GM18909 (cell line): ENCODE measurements around the gene ILK.
A peak's percentile ranks its signal among the peaks of the same experiment; 100 is the strongest.

Source experiments
- ATAC-seq: cut with Tn5 transposase; IDR thresholded peaks from one replicate; pipeline ENCODE4 v1.9.1; 2021; ENCODE audit warnings: mild to moderate bottlenecking; ENCODE audit not compliant: unreplicated experiment, poor library complexity

ILK gene

DNA sequence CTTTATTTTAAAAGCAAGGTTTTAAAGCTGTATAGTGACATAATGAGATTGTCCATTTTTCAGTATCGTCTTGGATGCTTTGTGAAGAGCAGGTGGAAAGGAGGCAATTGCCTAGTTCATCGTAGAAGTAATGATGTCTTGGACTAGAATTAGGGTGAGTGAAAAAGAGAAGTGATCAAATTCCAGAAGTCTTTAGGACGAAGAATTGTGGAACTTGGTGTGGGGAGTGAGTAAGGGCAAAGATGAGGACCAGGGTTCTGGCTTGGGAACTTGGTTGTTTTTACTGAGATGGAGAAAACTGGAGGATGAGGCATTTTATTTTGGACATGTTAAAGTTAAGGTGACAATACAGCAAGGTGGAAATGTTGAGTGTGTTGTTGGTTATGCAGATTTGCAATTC lies 1.2 kb downstream of the ILK start:
- ATAC-seq, result no peak

DNA sequence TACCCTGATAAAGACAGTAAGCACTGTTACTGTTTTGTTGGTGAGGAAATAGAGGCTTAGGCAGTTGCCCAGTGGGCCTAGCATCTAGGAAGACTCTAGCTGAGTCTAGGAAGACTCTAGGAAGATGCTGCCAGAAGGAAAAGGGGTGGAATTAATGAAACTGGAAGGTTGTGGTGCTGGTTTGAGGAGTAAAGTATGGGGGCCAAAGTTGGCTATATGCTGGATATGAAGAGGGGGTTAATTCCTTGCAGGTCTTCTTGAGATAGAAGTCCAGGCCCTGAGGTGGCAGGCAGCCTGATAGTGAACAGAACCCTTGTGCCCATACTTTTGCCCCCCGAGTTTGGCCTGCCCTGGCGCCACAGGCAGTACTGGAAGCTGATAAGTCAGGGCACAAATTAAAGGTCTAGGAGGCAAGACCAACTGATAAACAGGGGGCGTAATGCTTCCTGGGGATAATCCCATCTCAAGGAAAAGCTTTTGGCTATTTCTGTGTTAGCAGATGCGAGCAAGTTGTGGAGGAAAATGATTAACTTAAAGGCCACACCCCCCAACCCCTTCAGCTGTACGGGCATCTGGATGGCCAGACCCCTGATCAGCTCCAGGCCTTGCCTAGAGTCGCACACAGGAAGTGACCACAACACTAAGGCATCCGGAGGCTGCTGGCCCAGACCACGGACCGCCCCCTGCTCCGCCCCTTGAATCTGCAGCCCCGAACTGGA lies 3.1 kb downstream of the ILK start:
- peak; percentile 57 for ATAC-seq

DNA sequence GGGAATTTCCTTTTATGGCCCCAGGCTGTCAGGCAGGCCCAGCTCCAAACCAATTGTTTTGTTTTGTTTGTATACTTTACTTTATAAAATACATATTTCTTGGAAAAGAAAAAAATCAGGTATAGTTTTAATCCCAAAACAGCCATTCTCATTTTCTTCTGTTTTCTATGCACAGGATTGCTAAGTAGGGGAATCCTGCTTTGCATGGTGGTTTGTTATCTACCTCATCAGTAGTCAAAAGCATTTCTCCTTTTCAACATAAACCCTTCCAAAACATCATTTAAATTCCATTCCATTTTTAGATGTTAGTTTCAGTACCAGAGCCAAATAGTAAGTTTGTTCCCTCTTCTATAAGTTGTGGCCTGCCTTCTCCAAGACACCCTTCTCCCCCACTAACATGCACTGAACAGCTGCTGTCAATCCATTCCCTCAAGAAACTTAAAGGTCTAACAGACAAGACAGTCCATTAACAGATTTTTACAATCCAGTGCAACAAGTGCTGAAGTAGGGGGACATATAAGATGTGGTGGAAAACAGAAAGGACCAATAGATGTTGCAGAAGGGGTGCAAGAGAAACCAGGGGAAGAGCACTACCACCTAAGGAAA lies 3.7 kb downstream of the ILK start:
- no peak for ATAC-seq

DNA sequence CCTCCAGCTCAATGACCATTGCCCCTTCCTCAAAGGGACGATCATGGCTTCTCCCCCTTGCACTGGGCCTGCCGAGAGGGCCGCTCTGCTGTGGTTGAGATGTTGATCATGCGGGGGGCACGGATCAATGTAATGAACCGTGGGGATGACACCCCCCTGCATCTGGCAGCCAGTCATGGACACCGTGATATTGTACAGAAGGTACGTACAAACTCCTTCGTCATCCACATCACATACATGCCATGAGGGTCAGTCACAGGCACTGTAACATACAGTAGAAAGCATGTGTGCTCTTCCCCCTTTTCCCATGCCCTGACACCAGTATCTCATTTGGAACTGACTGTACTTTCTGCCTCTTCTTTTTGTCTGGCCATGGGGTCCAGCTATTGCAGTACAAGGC lies 4.4 kb downstream of the ILK start:
- ATAC-seq, result no peak

DNA sequence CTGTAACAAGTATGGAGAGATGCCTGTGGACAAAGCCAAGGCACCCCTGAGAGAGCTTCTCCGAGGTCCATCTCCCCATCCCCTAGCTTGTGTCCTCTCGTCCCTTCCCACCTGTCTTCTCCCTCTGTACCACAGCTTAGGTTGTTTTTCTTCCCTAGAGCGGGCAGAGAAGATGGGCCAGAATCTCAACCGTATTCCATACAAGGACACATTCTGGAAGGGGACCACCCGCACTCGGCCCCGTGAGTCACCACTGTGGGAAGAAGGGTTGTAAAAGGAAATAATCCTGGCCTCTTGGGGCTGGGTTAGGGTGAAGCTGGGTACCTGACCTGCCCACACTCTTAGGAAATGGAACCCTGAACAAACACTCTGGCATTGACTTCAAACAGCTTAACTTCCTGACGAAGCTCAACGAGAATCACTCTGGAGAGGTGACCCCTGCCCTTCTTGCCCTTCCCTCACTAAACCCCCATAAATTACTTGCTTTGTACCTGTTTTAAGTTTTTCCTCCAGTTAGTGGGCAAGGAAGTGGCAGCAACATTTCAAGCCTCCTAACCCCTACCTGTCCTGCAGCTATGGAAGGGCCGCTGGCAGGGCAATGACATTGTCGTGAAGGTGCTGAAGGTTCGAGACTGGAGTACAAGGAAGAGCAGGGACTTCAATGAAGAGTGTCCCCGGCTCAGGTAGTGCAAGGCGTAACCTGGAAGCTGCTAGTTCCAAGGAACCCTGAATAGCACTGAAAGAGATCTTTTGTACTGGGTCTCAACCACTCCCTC lies 5.3 kb downstream of the ILK start:
- ATAC-seq, result no peak

DNA sequence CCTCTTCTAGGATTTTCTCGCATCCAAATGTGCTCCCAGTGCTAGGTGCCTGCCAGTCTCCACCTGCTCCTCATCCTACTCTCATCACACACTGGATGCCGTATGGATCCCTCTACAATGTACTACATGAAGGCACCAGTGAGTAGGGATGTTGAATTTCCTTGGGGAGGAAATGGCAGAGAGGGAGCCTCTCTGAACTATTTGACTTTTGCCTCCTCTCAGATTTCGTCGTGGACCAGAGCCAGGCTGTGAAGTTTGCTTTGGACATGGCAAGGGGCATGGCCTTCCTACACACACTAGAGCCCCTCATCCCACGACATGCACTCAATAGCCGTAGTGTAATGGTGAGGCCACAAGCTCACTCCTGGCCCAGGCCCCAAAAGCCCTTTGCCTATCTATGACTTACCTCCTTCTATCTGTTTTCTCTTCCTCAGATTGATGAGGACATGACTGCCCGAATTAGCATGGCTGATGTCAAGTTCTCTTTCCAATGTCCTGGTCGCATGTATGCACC lies 6.0 kb downstream of the ILK start:
- ATAC-seq, result no peak

DNA sequence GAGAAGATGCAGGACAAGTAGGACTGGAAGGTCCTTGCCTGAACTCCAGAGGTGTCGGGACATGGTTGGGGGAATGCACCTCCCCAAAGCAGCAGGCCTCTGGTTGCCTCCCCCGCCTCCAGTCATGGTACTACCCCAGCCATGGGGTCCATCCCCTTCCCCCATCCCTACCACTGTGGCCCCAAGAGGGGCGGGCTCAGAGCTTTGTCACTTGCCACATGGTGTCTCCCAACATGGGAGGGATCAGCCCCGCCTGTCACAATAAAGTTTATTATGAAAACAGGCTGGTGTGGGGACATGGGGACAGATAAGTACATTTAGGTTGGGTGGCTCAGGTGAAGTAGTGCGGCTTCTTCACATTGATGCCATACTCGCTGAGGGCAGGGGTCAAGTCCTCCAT lies 7.0 kb downstream of the ILK start:
- ATAC-seq, result no peak

DNA sequence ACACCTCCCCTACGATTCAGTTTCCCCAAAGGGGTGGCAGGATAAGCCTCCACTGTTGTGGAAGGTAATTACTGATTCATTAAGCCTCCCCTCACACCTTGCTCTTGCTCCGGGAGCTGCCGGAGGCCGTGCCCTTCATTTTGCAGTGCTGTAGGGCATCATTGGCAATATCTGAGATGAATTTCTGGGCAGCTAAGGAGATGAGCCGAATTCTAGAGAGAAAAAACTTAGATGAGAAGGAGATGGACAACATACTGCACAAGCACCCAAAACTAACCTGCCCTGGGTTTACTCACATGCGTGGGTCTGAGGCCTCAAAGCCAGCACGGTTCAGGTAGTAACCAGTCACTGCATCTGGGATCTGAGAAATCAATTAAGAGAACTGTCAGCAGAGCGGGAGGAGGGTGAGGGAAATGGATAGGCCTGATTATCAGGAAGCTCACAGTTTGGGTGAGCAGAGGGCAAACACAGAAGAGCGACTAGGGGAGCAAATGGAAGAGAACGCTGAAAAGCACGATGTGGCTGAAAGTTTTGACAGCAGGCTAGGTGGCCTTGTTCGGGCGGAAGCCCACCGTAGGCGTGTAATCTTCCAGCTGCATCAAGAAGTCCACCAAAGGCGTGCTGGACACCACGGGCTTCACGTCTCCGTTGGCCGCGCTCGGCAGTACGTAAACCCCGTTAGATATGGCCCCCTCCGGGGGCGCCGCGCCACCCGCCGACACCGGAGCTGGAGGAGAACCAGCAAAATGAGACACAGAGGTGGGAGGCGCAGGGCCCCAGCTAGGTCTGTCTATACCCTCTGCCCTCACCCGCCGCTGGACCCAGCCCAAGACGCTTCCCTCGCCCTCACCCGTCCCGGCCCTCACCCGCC lies 7.8 kb downstream of the ILK start:
- ATAC-seq, result peak; percentile 19

DNA sequence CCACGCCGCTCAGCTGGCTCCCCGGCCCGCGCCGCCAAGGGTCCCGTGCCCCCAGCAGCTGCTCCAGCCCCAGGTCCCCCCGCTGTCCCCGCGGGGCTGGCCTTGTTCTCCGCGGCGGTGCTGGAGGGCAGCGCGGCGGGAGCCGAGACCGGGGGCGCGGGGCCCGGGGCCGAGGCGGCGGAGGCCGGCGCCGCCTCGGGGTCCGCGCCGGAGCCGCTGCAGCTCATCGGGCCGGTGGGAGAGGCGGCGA lies 8.3 kb downstream of the ILK start:
- ATAC-seq, result no peak

DNA sequence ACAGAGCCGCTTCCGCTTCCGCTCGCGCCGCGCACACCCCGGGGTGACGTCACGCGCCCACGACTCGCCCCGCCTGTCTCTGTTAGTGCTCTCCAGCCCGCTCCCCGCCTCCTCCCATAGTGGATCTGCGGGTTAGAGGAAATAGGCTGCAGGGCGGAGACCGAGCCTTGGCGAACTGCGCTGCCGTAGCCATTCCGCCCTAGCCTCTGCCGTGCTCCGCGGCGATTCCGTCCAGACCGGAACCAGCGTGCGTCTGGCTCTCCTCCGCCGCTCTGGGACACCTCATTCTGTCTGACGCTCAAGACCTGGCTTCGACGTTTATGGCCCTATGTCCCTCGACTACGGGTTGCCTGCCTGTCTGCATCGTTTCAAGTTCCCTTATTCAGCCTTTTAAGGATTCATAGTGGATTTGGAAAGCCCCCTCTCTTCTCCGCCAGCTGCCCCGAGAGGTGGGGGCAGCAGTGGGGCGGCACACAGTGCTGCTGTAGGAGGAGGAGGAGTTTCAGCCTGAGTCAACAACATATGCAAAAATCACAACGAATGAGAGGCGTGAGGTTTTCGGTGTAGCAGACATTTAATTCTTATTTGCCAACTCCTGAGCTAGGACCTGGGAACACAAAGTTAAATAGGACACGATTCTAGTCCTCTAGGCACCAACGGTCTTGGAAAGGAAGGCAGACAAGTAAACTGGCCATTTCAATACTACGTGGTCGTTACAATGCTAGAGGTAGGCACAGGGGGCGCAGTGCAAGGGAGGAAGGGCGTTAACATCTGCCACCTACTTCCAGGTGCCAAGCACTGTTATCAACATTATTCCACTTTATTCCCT lies 8.9 kb downstream of the ILK start, which contains the start of gene TAF10:
TAF10 (minus strand) TSS at position 4 of the 829 bp plus-strand sequence. CDS start 27 bp downstream, outside the sequence.
- ATAC-seq, result peak; percentile 93

DNA sequence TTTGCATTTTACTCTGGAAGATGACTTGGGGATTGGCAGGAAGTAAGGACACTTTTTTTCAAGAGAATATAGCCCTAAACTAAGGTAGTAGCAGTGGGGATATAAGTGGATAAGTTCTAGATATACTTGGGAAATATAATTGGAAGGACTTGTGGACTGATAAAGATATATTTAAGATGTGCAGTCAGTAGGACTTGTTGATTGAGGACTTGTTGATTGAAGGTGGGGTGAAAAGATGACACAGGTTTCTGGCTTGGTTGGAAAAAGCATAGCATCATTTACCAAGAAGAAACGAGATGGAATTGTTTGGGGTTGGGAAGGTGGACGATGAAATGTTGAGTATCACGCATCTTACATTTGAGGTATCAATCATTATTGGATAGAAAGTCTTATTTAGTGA lies 9.9 kb downstream of the ILK start:
- ATAC-seq, result no peak

DNA sequence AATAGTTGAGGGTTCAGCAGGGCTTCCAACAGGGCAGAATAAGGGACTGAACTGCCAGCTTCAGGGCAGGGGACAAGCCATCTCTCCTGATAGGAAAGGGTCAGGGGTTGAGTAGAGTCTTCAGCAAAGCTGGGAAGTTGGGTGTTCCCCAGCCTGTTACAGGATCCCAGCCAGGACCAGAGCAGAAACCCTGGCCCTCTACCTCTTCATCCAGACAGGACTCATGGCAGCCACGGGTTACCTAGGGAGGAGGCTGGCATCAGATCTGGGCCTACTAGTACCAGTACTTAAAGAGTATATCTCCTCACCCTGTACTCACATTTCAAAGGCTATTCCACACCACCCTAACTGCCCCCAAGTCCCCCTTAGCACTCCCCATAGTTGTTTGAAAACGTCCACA lies 10.9 kb downstream of the ILK start:
- no peak for ATAC-seq

DNA sequence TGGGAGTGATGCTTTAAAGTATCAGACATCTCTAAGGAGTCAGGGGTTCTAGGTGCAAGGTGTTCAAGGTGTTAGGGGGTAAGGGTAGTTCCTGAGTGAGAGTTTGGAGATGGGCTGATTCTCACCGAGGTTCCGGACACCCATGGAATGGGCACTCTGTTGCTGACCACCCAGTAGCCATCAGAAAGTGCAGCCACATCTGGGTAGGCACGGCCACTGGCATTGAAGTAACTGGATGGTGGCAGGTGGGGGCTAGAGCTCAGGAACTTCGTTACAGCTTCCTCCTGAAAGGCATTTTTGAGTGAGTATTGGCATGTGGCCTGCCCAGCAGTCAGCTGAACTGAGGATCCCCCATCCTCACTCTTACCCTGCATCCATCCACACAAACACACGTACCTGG lies 11.5 kb downstream of the ILK start:
- ATAC-seq, result no peak

DNA sequence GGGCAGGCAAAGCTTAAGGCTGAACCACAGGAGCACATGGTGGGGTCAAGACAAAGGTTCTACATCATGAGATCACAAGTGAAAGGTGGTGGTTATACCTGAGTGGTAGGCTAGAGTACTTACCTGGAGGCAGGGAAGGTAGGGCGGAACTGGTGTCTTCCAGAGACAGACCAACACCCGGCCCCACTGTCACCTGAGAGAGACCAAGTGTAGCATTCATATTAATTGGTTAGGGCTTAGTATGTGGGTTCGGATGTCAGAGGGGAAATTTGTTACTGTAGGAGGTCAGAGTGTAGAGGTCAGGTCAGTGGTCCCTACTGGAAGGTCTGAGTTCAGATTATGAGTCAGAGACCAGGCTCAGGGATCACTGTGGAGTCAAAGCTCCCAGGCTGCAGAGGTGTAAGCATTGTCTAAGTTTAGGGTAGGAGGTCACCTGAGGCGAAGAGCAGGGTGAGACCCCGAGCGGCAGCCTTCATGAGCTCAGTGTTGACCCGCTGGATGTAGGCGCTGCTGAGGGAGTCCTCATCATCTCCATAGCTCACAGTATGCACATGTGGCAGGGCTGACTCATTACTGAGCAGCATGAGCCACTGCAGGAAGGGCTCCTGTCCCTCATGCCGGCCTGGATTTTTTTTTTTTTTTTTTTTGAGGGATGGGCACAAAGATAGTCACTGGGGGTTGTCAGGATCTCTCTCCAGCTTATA lies 12.5 kb downstream of the ILK start:
- ATAC-seq, result no peak

DNA sequence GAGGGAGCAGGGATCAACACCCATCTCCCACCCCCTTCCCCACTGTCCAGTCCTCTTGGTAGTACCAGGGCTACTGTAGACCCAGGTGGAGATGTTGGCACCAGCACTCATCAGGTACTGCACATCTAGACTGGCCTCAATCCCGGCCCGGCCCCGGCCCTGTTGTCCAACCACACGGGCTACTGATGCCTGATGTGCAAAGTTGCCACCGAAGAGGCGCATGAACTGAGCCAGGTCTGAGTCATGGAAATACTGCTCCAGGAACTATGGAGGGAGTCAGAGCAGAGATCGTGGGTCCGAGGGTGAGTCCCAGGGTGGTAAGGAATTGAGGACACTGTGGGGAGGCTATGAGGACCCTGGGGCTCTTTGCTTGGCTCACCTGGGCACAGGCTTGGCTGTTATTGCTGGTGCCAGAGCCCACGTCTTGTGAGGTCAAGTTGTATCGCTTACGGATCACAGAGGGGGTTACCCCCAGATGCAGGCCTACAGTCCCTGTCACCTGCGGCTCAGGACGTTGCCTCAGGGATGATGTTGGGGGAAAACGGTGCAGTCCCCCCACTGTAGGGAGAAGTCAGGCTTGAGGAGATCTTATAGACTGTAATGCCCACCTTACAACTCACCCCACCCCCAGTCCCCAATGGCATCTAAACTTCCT lies 13.1 kb downstream of the ILK start:
- ATAC-seq, result no peak

DNA sequence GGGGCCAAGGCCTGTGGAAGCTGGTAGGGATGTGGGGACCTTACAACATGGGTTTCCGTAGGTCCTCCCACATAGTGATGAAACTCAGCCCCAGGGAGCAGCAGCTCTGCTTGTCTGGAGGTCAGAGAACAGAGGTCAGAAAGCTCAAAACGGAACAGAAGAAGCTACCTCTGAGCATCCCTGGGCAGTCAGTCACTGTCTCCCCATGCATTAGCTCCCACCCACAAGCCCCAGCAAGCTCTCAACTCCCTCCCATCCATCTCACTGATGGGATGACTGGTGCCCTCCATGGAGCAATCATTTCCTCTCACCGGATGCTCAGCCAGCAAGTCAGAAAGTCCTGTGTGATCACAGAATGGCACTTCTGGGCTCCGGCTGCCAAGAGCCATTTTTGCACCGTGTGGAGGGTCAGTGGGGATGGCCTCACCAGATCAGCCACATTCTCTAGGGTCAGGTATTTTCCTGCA lies 13.8 kb downstream of the ILK start:
- ATAC-seq, result no peak

DNA sequence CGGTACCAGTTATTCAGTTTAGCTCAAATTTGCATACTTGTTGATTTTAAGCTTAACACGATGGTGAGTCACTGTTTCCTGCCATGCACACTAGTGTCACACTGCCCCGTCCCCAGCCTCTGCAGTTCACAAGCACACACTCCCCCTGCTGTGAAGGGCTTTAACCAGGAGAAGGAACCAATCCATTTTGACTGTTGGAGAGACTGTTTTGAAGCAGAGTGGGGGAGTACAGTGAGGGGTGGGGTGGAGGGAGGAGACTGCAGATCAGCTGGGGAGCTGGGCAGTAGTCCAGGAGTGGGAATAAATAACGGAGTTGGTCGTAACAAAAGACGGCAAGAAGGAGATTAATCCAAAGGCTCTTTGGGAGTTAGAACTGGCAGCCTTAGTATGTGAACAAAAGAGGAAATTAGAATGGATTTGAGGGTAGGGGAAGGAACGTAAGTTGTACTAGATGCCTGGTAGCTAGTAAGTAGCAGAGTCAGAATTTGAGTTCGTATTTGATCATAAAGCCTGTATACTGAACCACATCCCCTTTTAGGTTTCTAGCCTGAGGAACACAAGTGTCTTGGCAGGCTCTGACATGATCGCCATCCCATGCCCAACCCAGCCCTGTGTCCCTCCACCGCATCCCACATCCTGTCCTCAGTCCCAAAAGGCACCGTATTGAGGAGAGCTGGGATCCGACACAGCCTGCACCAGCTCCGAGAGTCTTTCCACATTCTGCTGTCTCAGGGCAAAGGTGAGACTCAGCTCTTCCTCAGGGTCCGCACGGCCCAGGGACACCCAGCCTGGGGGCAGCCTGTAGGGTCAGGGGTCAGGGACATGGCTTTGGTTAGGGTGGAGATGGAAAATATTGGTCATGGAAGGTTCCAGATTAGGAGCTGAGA lies 14.8 kb downstream of the ILK start:
- no peak for ATAC-seq
